KMS-11 (cell line): ENCODE data around the gene SLC25A25.

Experiments used
- H2AFZ ChIP-seq: fragments of 200-600 bp; sonication (generic); 2 replicates; pipeline ENCODE4 v1.6.1; 2016; ENCODE audit warnings: antibody characterized with exemption, mixed run types, low read depth
- H3K27ac ChIP-seq: fragments of 200-600 bp; sonication (generic); 2 replicates; pipeline ENCODE4 v1.6.1; 2016; ENCODE audit warnings: mild to moderate bottlenecking, mixed run types
- H3K27me3 ChIP-seq: fragments of 200-600 bp; sonication (generic); 2 replicates; pipeline ENCODE4 v1.6.1; 2017; ENCODE audit warnings: mild to moderate bottlenecking, low read depth, mixed run types, moderate library complexity; ENCODE audit not compliant: insufficient read depth
- H3K36me3 ChIP-seq: fragments of 200-600 bp; sonication (generic); 2 replicates; pipeline ENCODE4 v1.6.1; 2017; ENCODE audit warnings: mild to moderate bottlenecking, mixed run types; ENCODE audit not compliant: insufficient read depth
- H3K4me1 ChIP-seq: fragments of 200-600 bp; sonication (generic); 2 replicates; pipeline ENCODE4 v1.6.1; 2016; ENCODE audit warnings: mild to moderate bottlenecking, low read depth, mixed run types; ENCODE audit not compliant: poor library complexity, severe bottlenecking
- H3K4me2 ChIP-seq: fragments of 200-600 bp; sonication (generic); 2 replicates; pipeline ENCODE4 v1.7.0; 2016; ENCODE audit warnings: mild to moderate bottlenecking, mixed run types
- H3K4me3 ChIP-seq: fragments of 200-600 bp; sonication (generic); IDR thresholded peaks from 2 replicates; pipeline ENCODE4 v1.6.1; 2017; ENCODE audit warnings: low read depth, low read length, mixed read lengths; ENCODE audit not compliant: insufficient read depth
- H3K79me2 ChIP-seq: fragments of 200-600 bp; sonication (generic); 2 replicates; pipeline ENCODE4 v1.6.1; 2016; ENCODE audit warnings: low read depth, mixed run types; ENCODE audit not compliant: insufficient read depth
- H3K9ac ChIP-seq: fragments of 200-600 bp; sonication (generic); 2 replicates; pipeline ENCODE4 v1.6.1; 2016; ENCODE audit warnings: mild to moderate bottlenecking, mixed run types
- H4K20me1 ChIP-seq: fragments of 200-600 bp; sonication (generic); 2 replicates; pipeline ENCODE4 v1.6.1; 2016; ENCODE audit warnings: mild to moderate bottlenecking, mixed run types; ENCODE audit not compliant: insufficient read depth
- CTCF ChIP-seq: fragments of 200-600 bp; sonication (generic); conservative IDR thresholded peaks from 2 replicates; pipeline ENCODE4 v1.6.1; 2017; ENCODE audit warnings: low read depth, mild to moderate bottlenecking, antibody characterized with exemption, low read length, moderate library complexity, mixed read lengths

The SLC25A25 gene

GRCh38 chr9:128081056-128081455, 13.0 kb downstream of the SLC25A25 start:
- TF ChIP-seq CTCF, result no peak
- peak overlapping the region; percentile 82 for H3K27ac ChIP-seq
- peaks cover 91% of the 10 kb centered on the region for H3K79me2 ChIP-seq
- H3K9ac ChIP-seq, result peak overlapping the region; percentile 31; the same call in 1 of the 2 replicates
- H3K4me2 ChIP-seq, result peak overlapping the region; percentile 84
- H3K36me3 ChIP-seq, result 0 out of 2 replicates have a peak, but pooled peaks cover 2% of the 10 kb centered on the region
- no peaks in the 10 kb centered on the region for H4K20me1 ChIP-seq
- H2AFZ ChIP-seq, result no peak overlapping the region
- no peaks in the 10 kb centered on the region for H3K27me3 ChIP-seq
- H3K4me1 ChIP-seq, result peaks cover 86% of the 10 kb centered on the region
- no peak overlapping the region for H3K4me3 ChIP-seq

GRCh38 chr9:128082151-128082550, 14.1 kb downstream of the SLC25A25 start:
- Histone ChIP-seq H3K4me1 (peaks cover 78% of the 10 kb centered on the region), H3K27ac (peak overlapping the region; percentile 82), H2AFZ (no peak overlapping the region), H3K36me3 (0 out of 2 replicates have a peak, but pooled peaks cover 2% of the 10 kb centered on the region), H3K9ac (peak overlapping the region; percentile 31; the same call in 1 of the 2 replicates), H3K27me3 (no peaks in the 10 kb centered on the region), H3K79me2 (peaks cover 92% of the 10 kb centered on the region), H3K4me2 (peak overlapping the region; percentile 84), H3K4me3 (no peak overlapping the region), H4K20me1 (no peaks in the 10 kb centered on the region)
- TF ChIP-seq CTCF, result no peak

- H3K9ac ChIP-seq, result no peak overlapping the region
- TF ChIP-seq CTCF, result no peak
- no peak overlapping the region for H2AFZ ChIP-seq
- H3K4me1 ChIP-seq, result peaks cover 55% of the 10 kb centered on the region
- H3K4me2 ChIP-seq, result no peak overlapping the region
- no peak overlapping the region for H3K27ac ChIP-seq
- H4K20me1 ChIP-seq, result no peaks in the 10 kb centered on the region
- no peak overlapping the region for H3K4me3 ChIP-seq
- H3K79me2 ChIP-seq, result peaks cover 93% of the 10 kb centered on the region
- H3K27me3 ChIP-seq, result no peaks in the 10 kb centered on the region
- H3K36me3 ChIP-seq, result 0 out of 2 replicates have a peak, but pooled peaks cover 2% of the 10 kb centered on the region
These were observed 16.7 kb downstream of the SLC25A25 start for GRCh38 chr9:128084746-128085145.

GRCh38 chr9:128085943-128086342, 17.9 kb downstream of the SLC25A25 start:
- H3K4me3 ChIP-seq, result no peak overlapping the region
- no peak overlapping the region for H3K9ac ChIP-seq
- peaks cover 43% of the 10 kb centered on the region for H3K4me1 ChIP-seq
- H3K4me2 ChIP-seq, result no peak overlapping the region
- H3K79me2 ChIP-seq, result peaks cover 93% of the 10 kb centered on the region
- H4K20me1 ChIP-seq, result no peaks in the 10 kb centered on the region
- no peaks in the 10 kb centered on the region for H3K27me3 ChIP-seq
- H3K36me3 ChIP-seq, result 0 out of 2 replicates have a peak, but pooled peaks cover 2% of the 10 kb centered on the region
- H2AFZ ChIP-seq, result no peak overlapping the region
- TF ChIP-seq CTCF, result no peak
- no peak overlapping the region for H3K27ac ChIP-seq
